ENCODE results near the gene FRMD4A. TPM values are rescaled to one million over a fixed set of nuclear protein-coding genes. Genes with fewer than 3 reads are reported as not detected.
A peak's percentile ranks its signal among the peaks of the same experiment; 100 is the strongest.

The FRMD4A gene
- total and polyA plus RNA-seq, 11 donors = 12.2 to 58.1 (median 28.1) TPM

DNA sequence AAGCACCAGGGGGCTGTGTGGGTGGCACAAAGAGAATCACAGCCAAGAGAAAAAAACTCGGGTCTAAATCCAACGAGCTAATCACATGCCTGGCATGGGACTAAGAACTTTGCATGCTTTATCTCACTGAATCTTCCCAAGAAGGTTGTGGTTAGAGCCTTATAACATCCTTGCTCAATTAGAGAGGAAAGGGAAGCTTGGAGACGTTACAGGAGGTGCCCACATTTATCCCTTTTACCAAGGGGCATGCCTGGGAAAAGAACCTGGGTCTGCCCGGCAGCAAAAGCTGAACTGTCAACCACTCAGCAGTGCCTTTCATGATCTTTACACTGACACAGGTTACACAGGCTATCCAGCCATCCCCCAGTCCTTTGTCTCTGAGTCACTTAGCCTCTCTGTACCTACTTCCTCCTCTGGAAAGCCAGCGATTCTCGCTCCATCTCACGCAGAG lies 553.8 kb downstream of the FRMD4A start:
- 56 to 69% (median 62%) methylated on average over 6 to 7 of the region's 7 CpGs for WGBS, 4 donors
- ATAC-seq = no peak
- Histone ChIP-seq H3K4me3 (no peak overlapping the region), H3K9me3 (no peaks in the 10 kb centered on the region), H3K4me1 (peaks cover 0 to 29% (median 11%) of the 10 kb centered on the region in 12 donors), H3K27me3 (no peaks in the 10 kb centered on the region), H3K27ac (no peak overlapping the region), H3K36me3 (peaks cover 0 to 6% (median 0%) of the 10 kb centered on the region in 9 donors)
- intact Hi-C loops (cut with DNase I) = loop anchor here (1.0 to 10.0 kb wide), 7 partner anchors 62 to 165 kb away; no protein-coding TSS in a partner anchor
- no peak for DNase-seq
- no peak for TF ChIP-seq POLR2A (IDR thresholded peaks at IDR 0.05)
- TF ChIP-seq, protein P1, sequence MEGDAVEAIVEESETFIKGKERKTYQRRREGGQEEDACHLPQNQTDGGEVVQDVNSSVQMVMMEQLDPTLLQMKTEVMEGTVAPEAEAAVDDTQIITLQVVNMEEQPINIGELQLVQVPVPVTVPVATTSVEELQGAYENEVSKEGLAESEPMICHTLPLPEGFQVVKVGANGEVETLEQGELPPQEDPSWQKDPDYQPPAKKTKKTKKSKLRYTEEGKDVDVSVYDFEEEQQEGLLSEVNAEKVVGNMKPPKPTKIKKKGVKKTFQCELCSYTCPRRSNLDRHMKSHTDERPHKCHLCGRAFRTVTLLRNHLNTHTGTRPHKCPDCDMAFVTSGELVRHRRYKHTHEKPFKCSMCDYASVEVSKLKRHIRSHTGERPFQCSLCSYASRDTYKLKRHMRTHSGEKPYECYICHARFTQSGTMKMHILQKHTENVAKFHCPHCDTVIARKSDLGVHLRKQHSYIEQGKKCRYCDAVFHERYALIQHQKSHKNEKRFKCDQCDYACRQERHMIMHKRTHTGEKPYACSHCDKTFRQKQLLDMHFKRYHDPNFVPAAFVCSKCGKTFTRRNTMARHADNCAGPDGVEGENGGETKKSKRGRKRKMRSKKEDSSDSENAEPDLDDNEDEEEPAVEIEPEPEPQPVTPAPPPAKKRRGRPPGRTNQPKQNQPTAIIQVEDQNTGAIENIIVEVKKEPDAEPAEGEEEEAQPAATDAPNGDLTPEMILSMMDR (IDR thresholded peaks at IDR 0.05) = no peak

DNA sequence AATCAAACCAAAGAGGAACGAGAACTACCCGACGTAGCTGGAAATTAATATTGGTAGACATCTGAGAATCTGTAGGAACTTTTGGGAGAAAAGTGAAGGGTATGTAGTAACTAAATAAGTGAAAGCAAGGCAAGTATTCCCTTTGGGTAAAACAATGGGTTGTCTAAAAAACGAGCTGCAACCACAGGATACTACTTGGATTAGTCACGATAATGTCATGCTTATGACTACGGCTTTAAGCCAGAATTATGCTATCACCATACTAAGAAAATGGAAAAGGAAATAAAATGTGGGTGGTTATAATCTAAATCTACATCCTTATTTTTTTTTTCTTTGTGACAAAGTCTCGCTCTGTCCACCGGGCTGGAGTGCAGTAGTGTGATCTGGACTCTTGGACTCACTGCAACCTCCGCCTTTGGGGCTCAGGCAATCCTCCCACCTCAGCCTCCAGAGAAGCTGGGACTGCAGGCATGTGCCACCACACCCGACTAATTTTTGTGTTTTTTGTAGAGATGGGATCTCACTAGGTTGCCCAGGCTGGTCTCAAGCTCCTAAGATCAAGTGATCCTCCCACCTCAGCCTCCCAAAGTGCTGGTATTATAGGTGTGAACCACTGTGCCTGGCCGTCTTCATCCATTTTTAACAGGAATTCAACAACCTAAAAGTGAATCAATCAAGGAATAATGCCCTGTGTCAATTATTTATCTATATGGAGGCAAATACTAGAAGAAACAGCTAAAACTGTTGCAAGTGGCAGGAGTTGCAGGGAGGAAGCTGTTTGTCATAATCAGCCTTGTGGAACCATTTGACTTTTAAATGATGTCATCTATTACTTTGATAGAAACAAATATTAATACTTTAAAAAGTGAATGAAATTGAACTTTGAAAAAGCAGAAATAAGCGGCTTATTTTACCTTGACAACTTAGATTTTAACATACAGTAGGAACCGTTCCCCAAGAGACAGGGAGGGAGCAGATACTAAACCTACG lies 554.6 kb downstream of the FRMD4A start:
- Histone ChIP-seq H3K4me1 (peaks cover 0 to 29% (median 11%) of the 10 kb centered on the region in 12 donors), H3K27me3 (no peaks in the 10 kb centered on the region), H3K27ac (peak overlapping the region in 1 of 12 donors; percentile 60), H3K9me3 (no peaks in the 10 kb centered on the region), H3K4me3 (no peak overlapping the region), H3K36me3 (peaks cover 0 to 4% (median 0%) of the 10 kb centered on the region in 9 donors)
- no peak for TF ChIP-seq POLR2A (IDR thresholded peaks at IDR 0.05)
- TF ChIP-seq, protein P1 (IDR thresholded peaks at IDR 0.05) = no peak
- intact Hi-C loops (cut with DNase I) = loop anchor here (1.0 to 10.0 kb wide), 6 partner anchors 61 to 164 kb away; no protein-coding TSS in a partner anchor
- 85 to 89% (median 86%) methylated on average over 14 of the region's 14 CpGs for WGBS, 4 donors
- ATAC-seq = peak in 1 of 4 donors; percentile 63
- no peak for DNase-seq

DNA sequence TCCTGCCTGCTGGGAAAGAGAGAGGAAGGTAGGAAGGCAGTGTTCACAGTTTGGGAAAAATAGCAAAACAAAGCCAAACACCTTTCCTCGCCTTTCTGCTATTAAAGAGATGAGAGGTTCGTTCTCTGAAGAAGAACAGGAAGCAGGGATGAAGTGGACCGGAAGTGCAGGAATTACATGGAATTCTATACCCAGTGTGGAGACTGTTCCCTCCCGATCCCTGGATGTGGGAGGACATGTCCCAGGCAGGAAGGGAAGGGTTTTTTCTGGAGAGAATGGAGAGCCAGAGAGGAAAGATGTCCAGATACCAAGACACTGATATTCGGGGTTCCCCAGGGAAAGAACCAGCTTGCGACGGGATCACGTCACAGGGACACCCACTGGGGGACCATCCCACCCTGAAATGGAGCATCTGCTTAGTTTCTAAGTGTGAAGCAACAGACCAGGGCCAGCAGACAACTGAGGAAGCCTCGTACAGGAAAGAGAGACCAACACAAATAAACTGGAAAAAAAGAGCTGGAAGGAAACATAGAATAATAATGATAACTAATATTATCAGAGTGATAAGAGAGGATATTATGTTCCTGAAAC lies 556.3 kb downstream of the FRMD4A start:
- TF ChIP-seq, protein P1 (IDR thresholded peaks at IDR 0.05) = no peak
- TF ChIP-seq POLR2A (IDR thresholded peaks at IDR 0.05) = no peak
- intact Hi-C loops (cut with DNase I) = loop anchor here in 3 of 10 donors (5.0 to 10.0 kb wide), 3 partner anchors 47 to 70 kb away; no protein-coding TSS in a partner anchor
- Histone ChIP-seq H3K4me1 (peaks cover 0 to 29% (median 11%) of the 10 kb centered on the region in 12 donors), H3K4me3 (peak overlapping the region in 4 of 12 donors; percentile 4 to 21 (median 10)), H3K9me3 (no peaks in the 10 kb centered on the region), H3K27ac (peak overlapping the region in 10 of 12 donors; percentile 15 to 53 (median 38)), H3K27me3 (no peaks in the 10 kb centered on the region), H3K36me3 (no peaks in the 10 kb centered on the region)
- 37 to 58% (median 45%) methylated on average over 9 of the region's 9 CpGs for WGBS, 4 donors
- DNase-seq (no peak), ATAC-seq (peak in 2 of 4 donors; percentile 17 to 37)

Data from heart left ventricle (tissue), 16 donors.